A549 (cell line): ENCODE measurements around the gene CD274.

Experiments used
- PBX3 ChIP-seq: IDR thresholded peaks from 2 replicates; pipeline ENCODE4 v1.6.1; 2012
- RCOR1 ChIP-seq: fragments of 150-350 bp; IDR thresholded peaks from 2 replicates; pipeline ENCODE4 v1.6.1; 2014; ENCODE audit warnings: antibody characterized with exemption, low read length, low read depth
- TF ChIP-seq, protein P1 (sequence below): fragments of >200 bp; sonication (Bioruptor Twin); formaldehyde crosslinking; IDR thresholded peaks from 3 replicates; pipeline ENCODE4 v1.5.1; 2016

DNA sequence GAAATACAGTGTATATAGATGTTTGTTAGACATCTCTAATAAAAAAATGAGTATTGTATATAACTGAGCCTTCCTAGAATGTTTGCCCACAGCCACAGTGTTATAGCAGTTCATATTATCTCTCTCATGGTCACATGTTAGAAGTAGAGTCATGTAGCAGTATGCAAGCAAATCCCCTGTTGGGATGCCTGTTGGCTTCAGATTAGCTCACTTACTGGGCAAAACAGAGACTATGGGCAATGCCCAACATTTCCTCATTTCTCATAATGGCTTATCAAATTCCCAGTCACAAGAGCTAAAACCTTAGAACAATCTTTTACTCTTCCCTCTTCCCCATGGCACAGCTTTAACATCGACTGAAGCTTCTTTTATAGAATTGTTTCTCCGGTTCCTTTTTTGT is 33.0 kb downstream of the CD274 start:
- TF ChIP-seq RCOR1, result no peak
- no peak for TF ChIP-seq PBX3
- TF ChIP-seq, protein P1, sequence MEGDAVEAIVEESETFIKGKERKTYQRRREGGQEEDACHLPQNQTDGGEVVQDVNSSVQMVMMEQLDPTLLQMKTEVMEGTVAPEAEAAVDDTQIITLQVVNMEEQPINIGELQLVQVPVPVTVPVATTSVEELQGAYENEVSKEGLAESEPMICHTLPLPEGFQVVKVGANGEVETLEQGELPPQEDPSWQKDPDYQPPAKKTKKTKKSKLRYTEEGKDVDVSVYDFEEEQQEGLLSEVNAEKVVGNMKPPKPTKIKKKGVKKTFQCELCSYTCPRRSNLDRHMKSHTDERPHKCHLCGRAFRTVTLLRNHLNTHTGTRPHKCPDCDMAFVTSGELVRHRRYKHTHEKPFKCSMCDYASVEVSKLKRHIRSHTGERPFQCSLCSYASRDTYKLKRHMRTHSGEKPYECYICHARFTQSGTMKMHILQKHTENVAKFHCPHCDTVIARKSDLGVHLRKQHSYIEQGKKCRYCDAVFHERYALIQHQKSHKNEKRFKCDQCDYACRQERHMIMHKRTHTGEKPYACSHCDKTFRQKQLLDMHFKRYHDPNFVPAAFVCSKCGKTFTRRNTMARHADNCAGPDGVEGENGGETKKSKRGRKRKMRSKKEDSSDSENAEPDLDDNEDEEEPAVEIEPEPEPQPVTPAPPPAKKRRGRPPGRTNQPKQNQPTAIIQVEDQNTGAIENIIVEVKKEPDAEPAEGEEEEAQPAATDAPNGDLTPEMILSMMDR, result no peak
